Posterior cingulate gyrus (tissue), 11 donors: ENCODE measurements around the gene MKX.

Experiments used
- DNase-seq, 10 donors: peaks; one replicate each; pipeline versions ENCODE4 v3.0.0 to v3.0.0-alpha.2; 2020 to 2021; ENCODE audit warnings: mixed read lengths in 3 of 10
- intact Hi-C: fragments of 100-400 bp; cut with DNase I; formaldehyde crosslinking; loops from one replicate; pipeline ENCODE4 v1.15.1; 2023

The MKX gene, protein sequence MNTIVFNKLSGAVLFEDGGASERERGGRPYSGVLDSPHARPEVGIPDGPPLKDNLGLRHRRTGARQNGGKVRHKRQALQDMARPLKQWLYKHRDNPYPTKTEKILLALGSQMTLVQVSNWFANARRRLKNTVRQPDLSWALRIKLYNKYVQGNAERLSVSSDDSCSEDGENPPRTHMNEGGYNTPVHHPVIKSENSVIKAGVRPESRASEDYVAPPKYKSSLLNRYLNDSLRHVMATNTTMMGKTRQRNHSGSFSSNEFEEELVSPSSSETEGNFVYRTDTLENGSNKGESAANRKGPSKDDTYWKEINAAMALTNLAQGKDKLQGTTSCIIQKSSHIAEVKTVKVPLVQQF

GRCh38 chr10:27745732-27746396, at the start of gene MKX:
MKX (minus strand) TSS chr10:27745819; CDS start chr10:27743415, 2,404 bp downstream.
- DNase-seq: peak in 9 of 10 donors; percentile 11 to 89 (median 43)
- intact Hi-C loops: loop anchor here (10.0 kb wide), 1 partner anchor 639 kb away; no protein-coding TSS in a partner anchor

DNA sequence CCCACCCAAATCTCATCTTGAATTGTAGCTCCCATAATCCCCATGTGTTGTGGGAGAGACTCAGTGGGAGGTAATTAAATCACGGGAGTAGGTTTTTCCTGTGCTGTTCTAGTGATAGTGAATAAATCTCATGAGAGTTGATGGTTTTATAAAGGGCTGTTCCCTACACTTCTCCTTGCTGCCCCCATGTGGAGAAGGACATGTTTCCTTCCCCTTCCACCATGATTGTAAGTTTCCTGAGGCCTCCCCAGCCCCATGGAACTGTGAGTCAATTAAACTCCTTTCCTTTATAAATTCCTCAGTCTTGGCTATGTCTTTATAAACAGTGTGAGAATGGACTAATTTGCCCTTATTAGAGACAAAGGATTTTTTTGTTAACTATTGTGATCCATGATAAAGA, 48.5 kb upstream of the MKX start:
- DNase-seq: no peak
- intact Hi-C loops: no loop called here

- intact Hi-C loops: no loop called here
- no peak for DNase-seq
These were observed 46.6 kb upstream of the MKX start for GRCh38 chr10:27792216-27792615.

DNA sequence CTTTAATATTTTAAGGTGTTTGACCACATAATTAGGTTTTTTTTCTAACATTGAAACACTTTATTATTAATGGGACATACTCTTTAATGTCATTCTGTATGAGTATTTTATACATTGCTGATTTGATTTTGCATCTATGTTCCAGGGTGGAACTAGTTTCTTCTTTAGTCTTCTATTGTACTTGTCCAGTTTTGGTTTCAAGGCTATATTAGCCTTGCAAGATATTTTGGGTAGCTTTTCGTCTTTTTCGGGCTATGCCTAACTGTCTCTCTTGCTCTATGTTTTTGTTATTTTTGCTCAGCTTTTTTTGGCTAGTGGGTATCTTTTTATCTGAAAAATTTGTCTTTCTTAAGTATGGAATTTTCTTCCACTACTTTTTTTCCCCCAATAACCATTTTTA, 38.7 kb upstream of the MKX start:
- DNase-seq: no peak
- intact Hi-C loops: no loop called here

DNA sequence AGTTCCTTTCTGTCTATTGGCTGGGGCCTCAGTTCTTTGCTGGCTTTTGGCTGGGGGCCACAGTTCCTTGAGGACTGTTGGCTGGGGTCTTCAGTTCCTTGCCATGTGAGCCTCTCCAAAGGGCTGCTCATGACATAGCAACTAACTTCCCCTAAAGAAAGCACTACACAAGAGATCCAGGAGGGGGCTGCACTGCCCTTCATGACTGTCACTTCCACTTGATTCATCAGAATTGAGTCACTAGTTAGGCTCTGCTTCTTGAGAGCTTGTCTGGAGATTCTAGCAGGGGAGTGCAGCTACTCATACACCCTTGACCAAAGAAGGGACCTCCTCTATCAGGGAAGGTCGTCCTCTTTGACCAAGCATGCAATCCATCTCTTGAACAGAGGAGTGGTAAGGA, 38.0 kb upstream of the MKX start:
- no peak for DNase-seq
- intact Hi-C loops: no loop called here

- intact Hi-C loops: no loop called here
- DNase-seq: no peak
These were observed 33.9 kb upstream of the MKX start for GRCh38 chr10:27779462-27780015.

- no peak for DNase-seq
- intact Hi-C loops: no loop called here
These were observed 29.2 kb upstream of the MKX start for GRCh38 chr10:27774831-27775230.

DNA sequence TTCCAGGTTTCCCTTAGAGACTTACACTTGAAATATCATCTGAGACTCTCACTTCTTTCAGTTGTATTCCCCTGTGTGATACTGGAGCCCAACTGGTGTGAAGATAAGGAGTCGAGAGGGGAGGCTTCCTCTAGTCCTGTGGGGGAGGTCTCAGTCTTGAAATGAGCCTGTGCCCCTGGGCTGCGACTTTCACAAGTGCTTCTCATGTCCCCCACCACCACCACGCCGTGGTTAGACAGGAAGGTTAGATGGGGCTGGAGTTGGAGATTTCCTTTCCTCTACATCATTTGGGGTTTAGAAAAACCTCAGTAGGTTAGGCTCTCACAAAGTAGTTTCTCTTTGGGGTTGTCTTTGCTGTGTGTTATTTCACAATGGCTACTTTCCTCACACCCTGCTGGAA, 25.6 kb upstream of the MKX start:
- DNase-seq: no peak
- intact Hi-C loops: no loop called here

DNA sequence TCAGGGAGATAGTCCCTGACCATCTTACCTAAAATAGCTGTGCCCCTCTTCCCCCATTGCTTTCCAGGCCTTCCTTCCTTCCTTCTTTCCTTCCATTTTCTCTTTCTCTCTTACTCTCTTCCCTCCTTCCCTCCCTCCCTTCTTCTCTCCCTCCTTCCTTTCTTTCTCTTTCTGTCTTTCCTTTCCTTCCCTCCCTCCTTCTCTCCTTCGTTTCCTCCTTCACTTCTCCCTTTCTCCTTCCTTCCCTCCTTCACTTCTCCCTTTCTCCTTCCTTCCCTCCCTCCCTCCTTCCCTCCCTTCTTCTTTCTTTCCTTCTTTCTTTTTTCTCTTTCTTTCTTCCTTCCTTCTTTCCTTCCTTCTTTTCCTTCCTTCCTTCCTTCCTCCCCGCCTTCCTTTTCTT, 24.6 kb upstream of the MKX start:
- no peak for DNase-seq
- intact Hi-C loops: no loop called here

DNA sequence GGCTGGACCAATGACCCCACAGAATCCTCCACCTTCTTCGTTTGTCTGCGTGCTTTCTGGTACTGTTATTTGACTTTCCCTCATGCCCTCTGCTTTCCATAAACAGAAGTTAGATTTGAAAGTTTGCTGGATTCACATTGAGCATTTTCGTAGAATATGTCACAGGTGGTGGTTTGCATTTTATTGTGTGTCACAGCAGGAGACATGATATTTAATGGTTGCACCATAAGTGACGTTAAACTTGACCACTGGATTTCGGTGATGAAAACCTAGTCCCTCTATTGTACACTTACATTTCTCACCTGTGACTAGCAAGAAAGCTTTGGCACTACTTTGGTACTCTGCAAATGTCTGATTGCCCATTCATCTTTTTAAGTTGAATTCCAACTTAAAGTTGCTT, 15.2 kb upstream of the MKX start:
- DNase-seq: no peak
- intact Hi-C loops: no loop called here

GRCh38 chr10:27759483-27760272, 14.1 kb upstream of the MKX start:
- no peak for DNase-seq
- intact Hi-C loops: no loop called here

DNA sequence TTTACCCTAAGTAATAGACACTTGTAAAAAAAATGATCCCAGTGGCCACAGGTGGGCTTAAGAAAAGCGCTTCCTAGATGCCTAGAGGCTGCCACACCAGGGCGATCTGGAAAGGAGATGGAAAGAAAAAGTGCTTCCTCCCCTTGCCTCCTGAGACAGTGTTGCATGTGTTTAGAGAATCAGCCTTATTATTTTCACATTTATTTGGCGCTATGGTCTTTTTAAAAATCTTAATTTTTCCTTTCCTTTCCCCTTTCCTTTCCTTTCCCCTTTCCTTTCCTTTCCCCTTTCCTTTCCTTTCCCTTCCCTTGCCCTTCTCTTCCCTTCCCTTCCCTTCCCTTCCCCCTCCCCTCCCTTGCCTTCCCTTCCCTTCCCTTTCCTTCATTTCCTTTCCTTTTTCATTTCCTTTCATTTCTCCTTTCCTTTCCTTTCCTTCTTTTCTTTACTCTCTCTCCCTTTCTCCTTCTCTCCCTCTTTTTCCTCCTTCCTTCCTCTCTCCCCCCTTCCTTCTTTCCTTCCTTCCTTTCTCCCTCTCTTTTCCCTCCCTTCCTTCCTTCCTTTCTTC, 7.1 kb upstream of the MKX start:
- intact Hi-C loops: no loop called here

GRCh38 chr10:27748601-27749000, 3.0 kb upstream of the MKX start:
- intact Hi-C loops: loop anchor here (10.0 kb wide), 1 partner anchor 636 kb away; no protein-coding TSS in a partner anchor

More for the DNA sequence above, 7.1 kb upstream of the MKX start:
- no peak for DNase-seq

GRCh38 chr10:27747096-27747451, 1.5 kb upstream of the MKX start:
- intact Hi-C loops: loop anchor here (10.0 kb wide), 1 partner anchor 638 kb away; no protein-coding TSS in a partner anchor
- peak in 2 of 10 donors; percentile 7 to 81 for DNase-seq

More at GRCh38 chr10:27748601-27749000, 3.0 kb upstream of the MKX start:
- DNase-seq: no peak

DNA sequence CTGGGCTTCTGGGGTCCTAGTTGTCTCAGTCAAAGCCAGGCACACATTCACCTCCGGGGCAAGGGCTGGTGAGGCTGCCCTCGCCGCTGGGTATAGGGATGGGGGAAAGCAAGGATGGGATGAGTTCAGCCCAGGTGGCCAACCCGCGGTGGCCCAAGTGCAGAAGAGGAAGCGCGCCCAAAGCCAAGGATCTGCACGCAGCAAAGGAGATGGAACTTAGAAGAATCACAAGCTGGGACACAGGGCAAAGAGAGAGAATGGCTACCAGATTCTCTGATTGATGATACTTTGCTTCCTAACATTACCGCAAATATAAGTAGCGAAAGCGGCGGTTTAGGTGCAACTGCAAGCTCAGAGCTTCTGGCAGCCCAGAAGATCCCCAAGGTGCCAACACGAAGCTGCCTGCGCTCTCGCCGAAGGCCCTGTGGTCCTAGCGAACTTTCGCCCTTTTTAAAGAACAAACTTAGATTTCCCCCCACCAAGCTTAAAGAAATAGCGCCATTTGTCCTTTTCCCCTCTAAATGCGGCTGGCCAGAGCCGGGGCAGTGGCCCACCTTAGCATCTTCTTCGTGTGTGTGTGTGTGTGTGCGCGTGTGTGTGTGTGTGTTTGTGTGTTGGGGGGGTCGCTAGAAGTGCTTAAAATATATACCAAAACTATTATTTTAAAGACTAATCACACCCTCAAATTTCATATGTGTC, 927 bp upstream of the MKX start:
- intact Hi-C loops: loop anchor here (10.0 kb wide), 1 partner anchor 638 kb away; no protein-coding TSS in a partner anchor
- DNase-seq: peak in 3 of 10 donors; percentile 14 to 77 (median 47)

GRCh38 chr10:27744802-27745731, 552 bp downstream of the MKX start:
- intact Hi-C loops: loop anchor here (5.0 to 10.0 kb wide), 2 partner anchors 497 to 640 kb away; no protein-coding TSS in a partner anchor
- peak in 4 of 10 donors; percentile 7 to 64 (median 37) for DNase-seq

DNA sequence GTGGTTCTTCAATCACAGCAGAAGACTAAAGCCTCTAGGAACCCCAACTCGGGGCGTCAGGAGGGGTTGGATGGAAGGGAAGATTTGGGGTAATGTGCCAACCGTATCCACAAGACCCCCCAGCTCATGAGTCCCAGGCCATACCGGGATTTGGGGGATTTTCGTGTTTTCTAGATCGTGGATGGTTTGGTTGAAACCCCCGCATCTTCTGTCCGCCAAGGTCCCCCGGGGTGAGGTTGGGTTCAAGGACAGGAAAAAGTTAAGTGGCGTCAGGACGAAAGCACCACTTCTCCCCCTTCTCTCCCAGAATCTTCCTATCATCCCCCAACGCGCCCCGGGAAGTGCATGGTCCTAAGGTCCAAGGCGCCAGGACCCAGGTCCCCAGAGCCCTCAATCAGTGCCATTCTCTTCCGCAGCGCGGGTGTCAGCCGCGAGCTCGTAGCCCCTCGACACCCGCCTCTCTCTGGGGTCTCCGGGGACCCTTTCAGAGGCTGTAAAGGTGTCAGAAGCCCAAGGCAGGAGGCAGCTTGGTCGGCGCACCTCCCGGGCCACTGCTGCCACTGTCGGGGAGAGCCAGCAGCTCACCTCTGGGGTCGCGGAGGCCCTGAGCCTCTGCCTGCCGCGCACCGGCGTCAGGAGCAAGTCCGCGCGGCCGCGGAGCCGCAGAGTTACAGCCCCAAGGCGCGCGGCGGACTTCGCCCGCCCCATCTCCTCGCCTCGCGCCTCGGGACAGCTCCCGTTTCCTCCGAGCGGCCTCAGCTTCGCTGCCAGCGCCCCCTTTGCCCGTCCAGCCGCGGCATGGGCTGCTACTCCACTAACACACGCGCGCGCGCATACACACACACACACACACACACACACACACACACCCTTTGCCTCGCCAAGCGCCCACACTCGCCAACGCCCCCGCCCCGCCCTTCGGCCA, 1.5 kb downstream of the MKX start:
- DNase-seq: peak in 6 of 10 donors; percentile 9 to 87 (median 42)

More for the DNA sequence above, 1.5 kb downstream of the MKX start:
- intact Hi-C loops: loop anchor here (2.0 to 10.0 kb wide), 3 partner anchors 435 to 641 kb away; no protein-coding TSS in a partner anchor
